CD1c-positive myeloid dendritic cell (primary cell): ENCODE results near the gene ZNF417.
"Not testable (repeated sequence)": the region's sequence is repeated elsewhere in the genome, so short reads cannot be mapped to it uniquely, and the experiment has no call there.

Source experiments
- DNase-seq: peaks from one replicate; pipeline ENCODE4 v3.0.0-alpha.2; 2016; ENCODE audit errors: extremely low spot score

Gene ZNF417

GRCh38 chr19:57887195-57887941 is 29.0 kb downstream of the ZNF417 start:
- DNase-seq = no peak

- DNase-seq = no peak
These were observed 30.3 kb downstream of the ZNF417 start for GRCh38 chr19:57886046-57886445.

GRCh38 chr19:57873883-57874799 is 42.3 kb downstream of the ZNF417 start:
- not testable (repeated sequence) for DNase-seq

- DNase-seq = no peak
These were observed 43.9 kb downstream of the ZNF417 start for GRCh38 chr19:57872450-57872849.

- no peak for DNase-seq
These were observed 46.2 kb downstream of the ZNF417 start for GRCh38 chr19:57870225-57870624.

GRCh38 chr19:57869655-57870054 is 46.7 kb downstream of the ZNF417 start:
- not testable (repeated sequence) for DNase-seq

- no peak for DNase-seq
These were observed 48.4 kb downstream of the ZNF417 start for GRCh38 chr19:57867868-57868492.
